Suprapubic skin (tissue), 4 donors: Measurements from ENCODE around the gene DMGDH. TPM values are rescaled to one million over a fixed set of nuclear protein-coding genes. Genes with fewer than 3 reads are reported as not detected.

ENCODE experiments used
- DNase-seq, 2 donors: peaks; one replicate each; pipeline ENCODE4 v3.0.0-alpha.2; 2019; ENCODE audit warnings: low spot score in 2 of 2
- H3K27ac ChIP-seq: fragments of 200-600 bp; sonication (generic); one replicate; pipeline ENCODE4 v1.5.1; 2019
- H3K27me3 ChIP-seq: fragments of 200-600 bp; sonication (generic); one replicate; pipeline ENCODE4 v1.5.1; 2019
- H3K36me3 ChIP-seq: fragments of 200-600 bp; sonication (generic); one replicate; pipeline ENCODE4 v1.5.1; 2019
- H3K4me1 ChIP-seq: fragments of 200-600 bp; sonication (generic); one replicate; pipeline ENCODE4 v1.5.1; 2019
- H3K4me3 ChIP-seq: fragments of 200-600 bp; sonication (generic); one replicate; pipeline ENCODE4 v1.5.1; 2019; ENCODE audit warnings: mild to moderate bottlenecking
- H3K9me3 ChIP-seq: fragments of 200-600 bp; sonication (generic); one replicate; pipeline ENCODE4 v1.5.1; 2019
- CTCF ChIP-seq, 2 donors: fragments of 200-600 bp in 1 of 2; fragments of 450-650 bp in 1 of 2; sonication (generic) in 1 of 2; IDR thresholded peaks; one replicate each; pipeline ENCODE4 v1.5.1; 2016 to 2019; ENCODE audit warnings: antibody characterized with exemption in 2 of 2, mild to moderate bottlenecking in 1 of 2, moderate library complexity in 1 of 2
- EP300 ChIP-seq: sonication (generic); formaldehyde crosslinking; IDR thresholded peaks from one replicate; pipeline ENCODE4 v1.6.1; 2017; ENCODE audit warnings: antibody characterized with exemption
- POLR2A ChIP-seq, 2 donors: fragments of 450-650 bp; IDR thresholded peaks; one replicate each; pipeline ENCODE4 v1.6.1; 2017; ENCODE audit warnings: antibody characterized with exemption in 2 of 2, mild to moderate bottlenecking in 2 of 2, moderate library complexity in 2 of 2
- POLR2AphosphoS5 ChIP-seq, 3 donors: sonication (generic); formaldehyde crosslinking; IDR thresholded peaks; one replicate each; pipeline ENCODE4 v1.6.1; 2017; ENCODE audit warnings: antibody characterized with exemption in 3 of 3
- WGBS: methylation state at CpG from one replicate; pipeline ENCODE4 v1.1.5; 2018; 5-methylcytosine and 5-hydroxymethylcytosine counted together
- total RNA-seq, 4 donors: library from RNA; depleted of rRNA; stranded (reverse); fragments of >200 nt; gene quantifications; one replicate each; pipeline ENCODE4 v1.1.0, GENCODE V29; 2016

The DMGDH gene
- total RNA-seq, 4 donors from 2014 or later, result 0.55 to 2.8 (median 1.1) TPM; not detected in 1

GRCh38 chr5:78993165-78993564 lies 76.3 kb downstream of the DMGDH start:
- no peak for TF ChIP-seq POLR2A (IDR thresholded peaks at IDR 0.05)
- TF ChIP-seq EP300, result no peak
- no peak for TF ChIP-seq POLR2AphosphoS5 (IDR thresholded peaks at IDR 0.05)
- TF ChIP-seq CTCF (IDR thresholded peaks at IDR 0.05), result no peak
- Histone ChIP-seq H3K9me3 (no peaks in the 10 kb centered on the region), H3K4me3 (no peak overlapping the region), H3K4me1 (no peaks in the 10 kb centered on the region), H3K27ac (no peak overlapping the region), H3K36me3 (no peaks in the 10 kb centered on the region), H3K27me3 (no peaks in the 10 kb centered on the region)
- no peak for DNase-seq

- H3K27me3 ChIP-seq, result no peaks in the 10 kb centered on the region
- no peak overlapping the region for H3K4me3 ChIP-seq
- WGBS, result 87% methylated on average over 2 of the region's 2 CpGs
- H3K4me1 ChIP-seq, result no peaks in the 10 kb centered on the region
- TF ChIP-seq EP300 (no peak), CTCF (IDR thresholded peaks at IDR 0.05) (no peak)
- H3K27ac ChIP-seq, result no peak overlapping the region
- no peaks in the 10 kb centered on the region for H3K36me3 ChIP-seq
- H3K9me3 ChIP-seq, result no peaks in the 10 kb centered on the region
- no peak for DNase-seq
Observed at GRCh38 chr5:78992146-78992545, 77.3 kb downstream of the DMGDH start.

- Histone ChIP-seq H3K27ac (no peak overlapping the region), H3K4me1 (peaks cover 9% of the 10 kb centered on the region)
Observed at GRCh38 chr5:78989080-78989479, 80.4 kb downstream of the DMGDH start.

GRCh38 chr5:78985725-78986223 lies 83.7 kb downstream of the DMGDH start:
- peak in 1 of 2 donors; percentile 63 for DNase-seq
- peaks cover 23% of the 10 kb centered on the region for H3K4me1 ChIP-seq
- H3K27me3 ChIP-seq, result no peaks in the 10 kb centered on the region
- 31% methylated on average over 6 of the region's 11 CpGs for WGBS
- TF ChIP-seq POLR2A (IDR thresholded peaks at IDR 0.05), result no peak
- no peak for TF ChIP-seq EP300
- no peak for TF ChIP-seq CTCF (IDR thresholded peaks at IDR 0.05)
- no peak for TF ChIP-seq POLR2AphosphoS5 (IDR thresholded peaks at IDR 0.05)
- peak overlapping the region; percentile 95 for H3K4me3 ChIP-seq
- H3K36me3 ChIP-seq, result no peaks in the 10 kb centered on the region
- H3K9me3 ChIP-seq, result no peaks in the 10 kb centered on the region
- peak overlapping the region; percentile 98 for H3K27ac ChIP-seq

More at GRCh38 chr5:78989080-78989479, 80.4 kb downstream of the DMGDH start:
- DNase-seq, result no peak
- Histone ChIP-seq H3K9me3 (no peaks in the 10 kb centered on the region), H3K36me3 (no peaks in the 10 kb centered on the region), H3K4me3 (no peak overlapping the region), H3K27me3 (no peaks in the 10 kb centered on the region)
- TF ChIP-seq CTCF (IDR thresholded peaks at IDR 0.05), result no peak
- no peak for TF ChIP-seq POLR2A (IDR thresholded peaks at IDR 0.05)
- no peak for TF ChIP-seq EP300
- no peak for TF ChIP-seq POLR2AphosphoS5 (IDR thresholded peaks at IDR 0.05)
- 95% methylated on average over 12 of the region's 12 CpGs for WGBS

GRCh38 chr5:78985116-78985724 lies 84.3 kb downstream of the DMGDH start, which contains the start of gene ARSB:
Gene ARSB (minus strand): TSS chr5:78985310. CDS start chr5:78985248, 62 bp downstream.
- Histone ChIP-seq H3K27ac (peak within 1 kb of the TSS; percentile 98), H3K4me3 (peak within 1 kb of the TSS; percentile 95), H3K4me1 (peaks cover 23% of the 10 kb centered on the region), H3K27me3 (no peaks in the 10 kb centered on the region), H3K36me3 (no peaks in the 10 kb centered on the region), H3K9me3 (no peaks in the 10 kb centered on the region)
- TF ChIP-seq CTCF (IDR thresholded peaks at IDR 0.05) (no peak), POLR2AphosphoS5 (IDR thresholded peaks at IDR 0.05) (no peak), EP300 (no peak), POLR2A (IDR thresholded peaks at IDR 0.05) (peak; percentile 16 to 46)
- peak in 1 of 2 donors; percentile 76 for DNase-seq
- 2% methylated on average over 13 of the region's 57 CpGs for WGBS
